Ishikawa (cell line): Measurements from ENCODE around the gene PPP2R1A.

Source experiments
- CEBPB ChIP-seq: IDR thresholded peaks from 2 replicates; pipeline ENCODE4 v1.6.1; 2012
- CREB1 ChIP-seq: IDR thresholded peaks from 2 replicates; pipeline ENCODE4 v1.6.1; 2012; ENCODE audit warnings: low read depth
- EGR1 ChIP-seq: IDR thresholded peaks from 2 replicates; pipeline ENCODE4 v1.6.1; 2012
- EP300 ChIP-seq: IDR thresholded peaks from 2 replicates; pipeline ENCODE4 v1.6.1; 2012; ENCODE audit warnings: borderline replicate concordance
- FOXM1 ChIP-seq: IDR thresholded peaks from 2 replicates; pipeline ENCODE4 v1.6.1; 2012; ENCODE audit warnings: low read depth, borderline replicate concordance
- MAX ChIP-seq: IDR thresholded peaks from 2 replicates; pipeline ENCODE4 v1.6.1; 2012
- NFIC ChIP-seq: IDR thresholded peaks from 2 replicates; pipeline ENCODE4 v1.6.1; 2012
- RAD21 ChIP-seq: IDR thresholded peaks from 2 replicates; pipeline ENCODE4 v1.6.1; 2012; ENCODE audit warnings: low read depth
- REST ChIP-seq: IDR thresholded peaks from 2 replicates; pipeline ENCODE4 v1.6.1; 2012; ENCODE audit warnings: low read depth, mild to moderate bottlenecking
- TAF1 ChIP-seq: IDR thresholded peaks from 2 replicates; pipeline ENCODE4 v1.6.1; 2012; ENCODE audit warnings: low read depth, mild to moderate bottlenecking
- TCF12 ChIP-seq: IDR thresholded peaks from 2 replicates; pipeline ENCODE4 v1.6.1; 2012; ENCODE audit warnings: low read depth
- TEAD4 ChIP-seq: IDR thresholded peaks from 2 replicates; pipeline ENCODE4 v1.6.1; 2012
- USF1 ChIP-seq: IDR thresholded peaks from 2 replicates; pipeline ENCODE4 v1.6.1; 2012
- YY1 ChIP-seq: IDR thresholded peaks from 2 replicates; pipeline ENCODE4 v1.6.1; 2012; ENCODE audit warnings: low read depth
- ZBTB7A ChIP-seq: IDR thresholded peaks from 2 replicates; pipeline ENCODE4 v1.6.1; 2012; ENCODE audit warnings: low read depth

The PPP2R1A gene

GRCh38 chr19:52176574-52176973, 13.3 kb upstream of the PPP2R1A start:
- no peak for TF ChIP-seq MAX
- TF ChIP-seq RAD21 = no peak
- no peak for TF ChIP-seq EGR1
- no peak for TF ChIP-seq CREB1
- TF ChIP-seq CEBPB = no peak
- no peak for TF ChIP-seq EP300
- no peak for TF ChIP-seq YY1
- no peak for TF ChIP-seq TCF12
- TF ChIP-seq TEAD4 = no peak
- TF ChIP-seq FOXM1 = no peak
- TF ChIP-seq ZBTB7A = no peak
- no peak for TF ChIP-seq NFIC
- TF ChIP-seq TAF1 = no peak
- TF ChIP-seq USF1 = no peak
- TF ChIP-seq REST = no peak

- no peak for TF ChIP-seq TAF1
- TF ChIP-seq TCF12 = no peak
- TF ChIP-seq USF1 = no peak
- TF ChIP-seq RAD21 = no peak
- TF ChIP-seq MAX = no peak
- no peak for TF ChIP-seq YY1
- TF ChIP-seq CREB1 = no peak
- TF ChIP-seq ZBTB7A = no peak
- no peak for TF ChIP-seq EP300
Observed at GRCh38 chr19:52187407-52187806, 2.4 kb upstream of the PPP2R1A start.

GRCh38 chr19:52188822-52189734, 774 bp upstream of the PPP2R1A start:
- TF ChIP-seq NFIC (peak; percentile 60), MAX (no peak), EP300 (no peak), FOXM1 (no peak), USF1 (no peak), TCF12 (0 out of 2 replicates have a peak, but pooled peaks have one; percentile 4), RAD21 (peak; percentile 0; the same call in 1 of the 2 replicates), ZBTB7A (no peak), REST (no peak)

DNA sequence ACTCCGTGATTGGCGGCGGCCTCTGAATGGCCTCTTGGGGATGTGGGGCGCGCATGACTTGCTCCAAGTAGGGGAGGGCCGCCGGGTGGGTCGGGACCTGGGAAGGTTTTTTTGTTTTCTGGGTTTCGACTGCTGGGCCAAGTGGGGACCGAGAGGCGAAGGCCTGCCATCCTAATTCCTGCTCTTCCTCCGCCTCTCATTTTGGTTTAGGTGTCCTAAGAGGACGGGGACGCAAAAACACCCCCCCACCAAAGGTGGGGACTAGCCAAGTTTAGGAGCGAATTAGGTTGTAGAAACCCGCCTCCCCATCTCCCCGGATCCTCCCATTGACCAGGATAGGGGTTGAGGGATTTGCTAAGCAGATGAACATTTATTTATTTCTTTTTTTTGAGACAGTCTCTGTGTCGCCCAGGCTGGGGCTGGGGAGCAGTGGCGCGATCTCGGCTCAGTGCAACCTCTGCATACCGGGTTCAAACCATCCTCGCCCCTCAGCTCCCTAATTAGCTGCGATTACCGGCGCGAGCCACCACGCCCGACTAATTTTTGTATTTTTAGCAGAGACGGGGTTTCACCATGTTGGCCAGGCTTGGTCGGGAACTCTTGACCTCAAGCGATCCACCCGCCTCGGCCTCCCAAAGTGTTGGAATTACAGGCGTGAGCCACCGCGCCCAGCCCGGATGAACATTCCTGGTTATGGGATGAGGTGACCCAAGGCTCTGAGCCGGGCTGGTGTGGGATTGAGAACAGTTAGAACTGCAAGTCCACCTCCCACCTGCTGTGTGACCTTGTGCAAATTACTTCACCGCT, 838 bp downstream of the PPP2R1A start:
- TF ChIP-seq ZBTB7A = peak; percentile 6; the same call in 1 of the 2 replicates
- TF ChIP-seq NFIC = no peak

DNA sequence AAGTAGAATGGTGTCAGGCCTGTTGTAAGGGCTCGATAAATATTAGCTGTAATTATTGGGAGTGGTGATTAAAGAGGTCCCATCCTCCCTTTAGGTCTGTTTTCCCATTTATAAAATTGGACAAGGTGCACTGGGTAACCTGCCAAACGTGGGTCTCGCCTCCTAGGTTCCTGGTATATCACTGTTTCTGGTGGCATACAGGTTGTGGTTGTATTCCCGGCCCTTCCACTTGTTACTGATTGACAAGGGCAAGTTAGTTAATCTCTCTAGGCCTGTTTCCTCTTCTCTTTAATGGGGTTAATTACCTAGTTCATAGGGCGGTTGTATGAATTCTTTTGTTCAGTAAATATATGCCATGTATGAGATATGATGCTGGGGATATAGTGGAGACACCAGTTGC, 1.5 kb downstream of the PPP2R1A start:
- TF ChIP-seq CEBPB = no peak
